ENCODE measurements around the gene MRFAP1L1. TPM values are rescaled to one million over a fixed set of nuclear protein-coding genes. Genes with fewer than 3 reads are reported as not detected.
"Not testable (repeated sequence)": the region's sequence is repeated elsewhere in the genome, so short reads cannot be mapped to it uniquely, and the experiment has no call there.

MRFAP1L1 gene
- total RNA-seq (77.6 TPM), polyA plus RNA-seq (103 TPM)
- long read RNA-seq, donor 1, partial matches to known transcripts, result 0 of 7 reads
- long read RNA-seq, donor 1, other reads (novel, unspliced or antisense), result 0 of 7 reads
- long read RNA-seq, donor 2, result 0 reads
- long read RNA-seq, donor 3, transcript MRFAP1L1-201 (2 exons, 1,593 nt), result major isoform, 50 of 95 reads
- long read RNA-seq, donor 3, transcript MRFAP1L1-202 (1 exons, 2,127 nt), result minor isoform, 45 of 95 reads
- long read RNA-seq, donor 3, partial matches to known transcripts, result 0 of 95 reads
- long read RNA-seq, donor 3, other reads (novel, unspliced or antisense), result 0 of 95 reads
- long read RNA-seq, donor 4, transcript MRFAP1L1-201 (2 exons, 1,593 nt), result minor isoform, 12 of 27 reads
- long read RNA-seq, donor 4, transcript MRFAP1L1-202 (1 exons, 2,127 nt), result major isoform, 15 of 27 reads
- long read RNA-seq, donor 4, partial matches to known transcripts, result 0 of 27 reads
- long read RNA-seq, donor 4, other reads (novel, unspliced or antisense), result 0 of 27 reads
- long read RNA-seq, donor 5, transcript MRFAP1L1-201 (2 exons, 1,593 nt), result major isoform, 73 of 139 reads
- long read RNA-seq, donor 5, transcript MRFAP1L1-202 (1 exons, 2,127 nt), result minor isoform, 61 of 139 reads
- long read RNA-seq, donor 5, partial matches to known transcripts, result 0 of 139 reads
- long read RNA-seq, donor 5, other reads (novel, unspliced or antisense), result 5 of 139 reads
- long read RNA-seq, donor 6, transcript MRFAP1L1-202 (1 exons, 2,127 nt), result minor isoform, 17 of 43 reads
- long read RNA-seq, donor 6, transcript MRFAP1L1-201 (2 exons, 1,593 nt), result major isoform, 26 of 43 reads
- long read RNA-seq, donor 6, partial matches to known transcripts, result 0 of 43 reads
- long read RNA-seq, donor 6, other reads (novel, unspliced or antisense), result 0 of 43 reads
- long read RNA-seq, donor 7, transcript MRFAP1L1-202 (1 exons, 2,127 nt), result major isoform, 29 of 45 reads
- long read RNA-seq, donor 7, transcript MRFAP1L1-201 (2 exons, 1,593 nt), result minor isoform, 16 of 45 reads
- long read RNA-seq, donor 7, partial matches to known transcripts, result 0 of 45 reads
- long read RNA-seq, donor 7, other reads (novel, unspliced or antisense), result 0 of 45 reads
- long read RNA-seq, donor 8, transcript MRFAP1L1-201 (2 exons, 1,593 nt), result major isoform, 15 of 17 reads
- long read RNA-seq, donor 8, partial matches to known transcripts, result 0 of 17 reads
- long read RNA-seq, donor 8, other reads (novel, unspliced or antisense), result 0 of 17 reads
- long read RNA-seq, donor 9, transcript MRFAP1L1-202 (1 exons, 2,127 nt), result major isoform, 20 of 37 reads
- long read RNA-seq, donor 9, transcript MRFAP1L1-201 (2 exons, 1,593 nt), result minor isoform, 17 of 37 reads
- long read RNA-seq, donor 9, partial matches to known transcripts, result 0 of 37 reads
- long read RNA-seq, donor 9, other reads (novel, unspliced or antisense), result 0 of 37 reads
- long read RNA-seq, donor 10, transcript MRFAP1L1-201 (2 exons, 1,593 nt), result minor isoform, 18 of 41 reads
- long read RNA-seq, donor 10, transcript MRFAP1L1-202 (1 exons, 2,127 nt), result major isoform, 23 of 41 reads
- long read RNA-seq, donor 10, partial matches to known transcripts, result 0 of 41 reads
- long read RNA-seq, donor 10, other reads (novel, unspliced or antisense), result 0 of 41 reads

- Histone ChIP-seq H3K36me3 (ENCODE audit: control insufficient read depth in 2 of 2, insufficient read depth in 2 of 2, low read length in 1 of 2) (peaks cover 14 to 23% of the 10 kb centered on the region in 2 donors), H3K27ac (ENCODE audit: low read depth in 1 of 2, low read length in 1 of 2) (peak within 1 kb of the TSS; percentile 94 to 95), H3K9me3 (ENCODE audit: control insufficient read depth in 2 of 2, insufficient read depth in 1 of 2, low read length in 1 of 2) (no peaks in the 10 kb centered on the region), H3K27me3 (ENCODE audit: control insufficient read depth in 2 of 2, insufficient read depth in 1 of 2, low read length in 1 of 2) (no peaks in the 10 kb centered on the region), H3K4me3 (ENCODE audit: low read length in 2 of 2) (peak within 1 kb of the TSS; percentile 73 to 86), H3K4me1 (ENCODE audit: control insufficient read depth in 2 of 2, insufficient read depth in 2 of 2, low read length in 2 of 2) (peaks cover 20 to 30% of the 10 kb centered on the region in 2 donors)
- peak; percentile 91 to 99 (median 97) for DNase-seq (ENCODE audit: low read depth in 6 of 9, low spot score in 9 of 9)
- WGBS, result under 1% methylated on average over 72 of the region's 72 CpGs
Measured at GRCh38 chr4:6709230-6710114, at the start of gene MRFAP1L1. Gene MRFAP1L1, minus strand, starts transcription at chr4:6709865. Its CDS starts 236 bp downstream, at chr4:6709629.

GRCh38 chr4:6758728-6759127, 49.1 kb upstream of the MRFAP1L1 start:
- H3K27me3 ChIP-seq (ENCODE audit: control insufficient read depth in 2 of 2, insufficient read depth in 1 of 2, low read length in 1 of 2), result no peaks in the 10 kb centered on the region
- no peak for DNase-seq (ENCODE audit: low read depth in 6 of 9, low spot score in 9 of 9)
- 94% methylated on average over 4 of the region's 4 CpGs for WGBS
- no peak overlapping the region for H3K27ac ChIP-seq (ENCODE audit: low read depth in 1 of 2, low read length in 1 of 2)
- H3K4me3 ChIP-seq (ENCODE audit: low read length in 2 of 2), result no peak overlapping the region
- H3K36me3 ChIP-seq (ENCODE audit: control insufficient read depth in 2 of 2, insufficient read depth in 2 of 2, low read length in 1 of 2), result no peaks in the 10 kb centered on the region
- peaks cover 2 to 27% of the 10 kb centered on the region in 2 donors for H3K4me1 ChIP-seq (ENCODE audit: control insufficient read depth in 2 of 2, insufficient read depth in 2 of 2, low read length in 2 of 2)
- no peaks in the 10 kb centered on the region for H3K9me3 ChIP-seq (ENCODE audit: control insufficient read depth in 2 of 2, insufficient read depth in 1 of 2, low read length in 1 of 2)

GRCh38 chr4:6756345-6756744, 46.7 kb upstream of the MRFAP1L1 start:
- H3K27me3 ChIP-seq (ENCODE audit: control insufficient read depth in 2 of 2, insufficient read depth in 1 of 2, low read length in 1 of 2); DNase-seq (ENCODE audit: low read depth in 6 of 9, low spot score in 9 of 9); H3K9me3 ChIP-seq (ENCODE audit: control insufficient read depth in 2 of 2, insufficient read depth in 1 of 2, low read length in 1 of 2); H3K4me3 ChIP-seq (ENCODE audit: low read length in 2 of 2); H3K36me3 ChIP-seq (ENCODE audit: control insufficient read depth in 2 of 2, insufficient read depth in 2 of 2, low read length in 1 of 2); H3K27ac ChIP-seq (ENCODE audit: low read depth in 1 of 2, low read length in 1 of 2): not testable (repeated sequence)
- peaks cover 2 to 15% of the 10 kb centered on the region in 2 donors for H3K4me1 ChIP-seq (ENCODE audit: control insufficient read depth in 2 of 2, insufficient read depth in 2 of 2, low read length in 2 of 2)
- WGBS, result 85% methylated on average over 2 of the region's 6 CpGs

- peaks cover 0 to 14% of the 10 kb centered on the region in 2 donors for H3K4me1 ChIP-seq (ENCODE audit: control insufficient read depth in 2 of 2, insufficient read depth in 2 of 2, low read length in 2 of 2)
- no peak for DNase-seq (ENCODE audit: low read depth in 6 of 9, low spot score in 9 of 9)
- no peaks in the 10 kb centered on the region for H3K27me3 ChIP-seq (ENCODE audit: control insufficient read depth in 2 of 2, insufficient read depth in 1 of 2, low read length in 1 of 2)
- H3K4me3 ChIP-seq (ENCODE audit: low read length in 2 of 2), result no peak overlapping the region
- no peaks in the 10 kb centered on the region for H3K9me3 ChIP-seq (ENCODE audit: control insufficient read depth in 2 of 2, insufficient read depth in 1 of 2, low read length in 1 of 2)
- H3K36me3 ChIP-seq (ENCODE audit: control insufficient read depth in 2 of 2, insufficient read depth in 2 of 2, low read length in 1 of 2), result no peaks in the 10 kb centered on the region
- no peak overlapping the region for H3K27ac ChIP-seq (ENCODE audit: low read depth in 1 of 2, low read length in 1 of 2)
- WGBS, result 95% methylated on average over 5 of the region's 5 CpGs
Measured at GRCh38 chr4:6755088-6755753, 45.6 kb upstream of the MRFAP1L1 start.

- WGBS, result 94% methylated on average over 3 of the region's 3 CpGs
- no peaks in the 10 kb centered on the region for H3K27me3 ChIP-seq (ENCODE audit: control insufficient read depth in 2 of 2, insufficient read depth in 1 of 2, low read length in 1 of 2)
- no peaks in the 10 kb centered on the region for H3K9me3 ChIP-seq (ENCODE audit: control insufficient read depth in 2 of 2, insufficient read depth in 1 of 2, low read length in 1 of 2)
- peaks cover 0 to 14% of the 10 kb centered on the region in 2 donors for H3K4me1 ChIP-seq (ENCODE audit: control insufficient read depth in 2 of 2, insufficient read depth in 2 of 2, low read length in 2 of 2)
- DNase-seq (ENCODE audit: low read depth in 6 of 9, low spot score in 9 of 9), result no peak
- H3K27ac ChIP-seq (ENCODE audit: low read depth in 1 of 2, low read length in 1 of 2), result no peak overlapping the region
- no peaks in the 10 kb centered on the region for H3K36me3 ChIP-seq (ENCODE audit: control insufficient read depth in 2 of 2, insufficient read depth in 2 of 2, low read length in 1 of 2)
- no peak overlapping the region for H3K4me3 ChIP-seq (ENCODE audit: low read length in 2 of 2)
Measured at GRCh38 chr4:6754481-6755087, 44.9 kb upstream of the MRFAP1L1 start.

GRCh38 chr4:6753891-6754290, 44.2 kb upstream of the MRFAP1L1 start:
- Histone ChIP-seq H3K36me3 (ENCODE audit: control insufficient read depth in 2 of 2, insufficient read depth in 2 of 2, low read length in 1 of 2) (no peaks in the 10 kb centered on the region), H3K4me3 (ENCODE audit: low read length in 2 of 2) (no peak overlapping the region), H3K4me1 (ENCODE audit: control insufficient read depth in 2 of 2, insufficient read depth in 2 of 2, low read length in 2 of 2) (peaks cover 0 to 14% of the 10 kb centered on the region in 2 donors), H3K9me3 (ENCODE audit: control insufficient read depth in 2 of 2, insufficient read depth in 1 of 2, low read length in 1 of 2) (no peaks in the 10 kb centered on the region), H3K27me3 (ENCODE audit: control insufficient read depth in 2 of 2, insufficient read depth in 1 of 2, low read length in 1 of 2) (no peaks in the 10 kb centered on the region), H3K27ac (ENCODE audit: low read depth in 1 of 2, low read length in 1 of 2) (no peak overlapping the region)
- DNase-seq (ENCODE audit: low read depth in 6 of 9, low spot score in 9 of 9), result no peak
- 97% methylated on average over 9 of the region's 9 CpGs for WGBS

- no peaks in the 10 kb centered on the region for H3K9me3 ChIP-seq (ENCODE audit: control insufficient read depth in 2 of 2, insufficient read depth in 1 of 2, low read length in 1 of 2)
- H3K36me3 ChIP-seq (ENCODE audit: control insufficient read depth in 2 of 2, insufficient read depth in 2 of 2, low read length in 1 of 2), result no peaks in the 10 kb centered on the region
- H3K4me3 ChIP-seq (ENCODE audit: low read length in 2 of 2), result no peak overlapping the region
- no peak overlapping the region for H3K27ac ChIP-seq (ENCODE audit: low read depth in 1 of 2, low read length in 1 of 2)
- no peak for DNase-seq (ENCODE audit: low read depth in 6 of 9, low spot score in 9 of 9)
- peaks cover 0 to 17% of the 10 kb centered on the region in 2 donors for H3K4me1 ChIP-seq (ENCODE audit: control insufficient read depth in 2 of 2, insufficient read depth in 2 of 2, low read length in 2 of 2)
- H3K27me3 ChIP-seq (ENCODE audit: control insufficient read depth in 2 of 2, insufficient read depth in 1 of 2, low read length in 1 of 2), result no peaks in the 10 kb centered on the region
- WGBS, result 98% methylated on average over 18 of the region's 18 CpGs
Measured at GRCh38 chr4:6753103-6753560, 43.5 kb upstream of the MRFAP1L1 start.

All from thymus (tissue), 14 donors.